NCI-H524 treated with DMSO at 0.1 percent for 48 hours (cell line): Measurements from ENCODE around the gene GULP1.
A peak's percentile ranks its signal among the peaks of the same experiment; 100 is the strongest.

Source experiments
- DNase-seq: peaks from one replicate; lab custom pipeline; 2025; lab: John Stamatoyannopoulos, UW

Gene GULP1

DNA sequence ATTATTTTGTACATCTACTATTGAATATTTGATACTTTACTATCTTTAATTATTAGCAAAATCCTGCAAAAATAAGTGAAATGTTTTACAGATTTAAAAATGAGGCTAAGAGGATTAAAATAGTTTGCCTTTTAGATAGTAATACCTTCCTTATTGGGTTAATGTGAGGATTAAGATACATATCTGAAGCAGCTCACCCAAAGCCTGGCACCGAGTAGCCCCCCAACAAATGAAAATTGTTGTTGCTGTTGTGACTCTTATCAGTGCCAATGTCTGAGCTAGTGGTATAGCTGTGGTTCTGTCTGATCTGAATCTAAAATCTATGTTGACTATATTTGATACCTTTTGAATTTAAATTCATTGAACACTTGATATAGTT is 34.6 kb downstream of the GULP1 start:
- DNase-seq = no peak

DNA sequence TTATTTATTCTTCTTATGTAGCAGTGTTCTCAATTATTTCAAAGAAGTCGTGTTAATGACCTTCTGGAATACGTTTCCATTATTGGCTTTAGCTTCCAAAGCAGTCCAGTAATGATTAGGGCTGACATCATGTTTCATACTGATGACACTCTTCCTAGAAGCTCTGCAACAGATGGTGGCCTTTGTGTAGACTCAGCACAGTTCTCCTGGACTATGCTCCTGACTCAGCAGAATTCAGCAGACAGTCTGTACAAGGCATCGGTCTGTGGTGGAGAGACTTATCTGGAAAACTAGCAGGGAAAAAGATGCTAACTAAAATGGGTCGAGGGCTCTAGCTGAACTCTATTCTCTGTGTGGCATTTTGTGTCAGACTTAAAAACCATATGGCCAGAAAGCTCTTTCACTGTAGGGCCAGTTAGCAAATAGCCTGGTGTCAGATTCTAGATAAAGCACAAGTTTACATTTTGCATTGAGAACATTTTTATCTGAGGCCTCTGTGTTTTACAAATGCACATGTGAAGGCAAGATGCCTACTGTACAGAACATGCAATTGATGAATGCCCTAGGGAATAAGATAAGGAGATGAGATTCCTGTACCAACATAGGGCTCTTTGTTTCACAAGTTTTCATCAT is 35.1 kb downstream of the GULP1 start:
- peak; percentile 63 for DNase-seq

DNA sequence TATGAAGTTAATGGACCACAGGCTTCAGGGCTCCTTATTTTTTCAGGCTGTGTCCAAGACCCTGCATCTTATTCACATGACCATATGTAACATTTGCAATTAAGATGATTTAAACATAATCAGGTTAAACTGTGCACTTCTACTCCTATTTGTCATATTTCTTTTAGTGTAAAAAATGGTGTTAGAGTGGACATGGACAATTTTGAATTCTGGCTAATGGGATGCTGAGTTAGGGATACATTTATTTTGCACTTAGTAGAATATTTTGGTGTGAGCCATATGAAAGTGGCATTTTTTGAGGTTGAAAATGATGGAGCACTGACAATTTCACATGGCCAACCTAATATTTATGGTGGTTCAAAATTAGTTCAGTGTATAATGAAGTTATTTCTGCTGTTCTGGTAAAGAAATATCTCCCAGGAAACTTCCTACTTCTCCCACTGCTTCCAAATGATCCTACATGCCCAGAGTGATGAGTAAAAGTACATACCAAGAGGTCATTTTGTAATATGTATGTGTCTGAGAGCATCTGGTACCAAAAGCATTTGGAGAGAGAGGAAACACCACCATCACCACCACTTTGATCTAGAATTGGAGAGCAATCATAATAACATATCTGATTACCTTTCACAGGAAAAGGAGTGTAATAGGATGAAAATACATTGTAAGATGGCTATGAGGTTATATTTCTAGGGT is 36.0 kb downstream of the GULP1 start:
- no peak for DNase-seq

DNA sequence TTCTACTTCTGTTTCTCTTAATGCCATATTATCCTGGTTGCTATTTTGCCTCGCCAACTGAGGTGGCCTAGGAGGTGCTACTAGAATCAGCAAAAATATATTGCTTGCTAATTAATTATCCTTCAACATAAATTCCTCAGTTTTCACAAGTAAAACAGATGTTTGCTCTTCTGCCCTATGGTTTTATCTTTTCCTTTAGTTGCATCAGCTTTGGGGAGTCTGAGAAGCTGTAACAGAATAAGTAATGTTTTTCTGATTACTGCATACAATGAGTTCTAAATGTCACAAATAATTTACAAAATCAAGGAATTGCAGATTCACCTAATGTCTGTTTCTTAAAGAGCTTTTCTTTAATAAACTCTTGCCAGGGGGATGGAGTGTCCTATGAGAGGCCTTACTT is 36.7 kb downstream of the GULP1 start:
- DNase-seq = no peak

DNA sequence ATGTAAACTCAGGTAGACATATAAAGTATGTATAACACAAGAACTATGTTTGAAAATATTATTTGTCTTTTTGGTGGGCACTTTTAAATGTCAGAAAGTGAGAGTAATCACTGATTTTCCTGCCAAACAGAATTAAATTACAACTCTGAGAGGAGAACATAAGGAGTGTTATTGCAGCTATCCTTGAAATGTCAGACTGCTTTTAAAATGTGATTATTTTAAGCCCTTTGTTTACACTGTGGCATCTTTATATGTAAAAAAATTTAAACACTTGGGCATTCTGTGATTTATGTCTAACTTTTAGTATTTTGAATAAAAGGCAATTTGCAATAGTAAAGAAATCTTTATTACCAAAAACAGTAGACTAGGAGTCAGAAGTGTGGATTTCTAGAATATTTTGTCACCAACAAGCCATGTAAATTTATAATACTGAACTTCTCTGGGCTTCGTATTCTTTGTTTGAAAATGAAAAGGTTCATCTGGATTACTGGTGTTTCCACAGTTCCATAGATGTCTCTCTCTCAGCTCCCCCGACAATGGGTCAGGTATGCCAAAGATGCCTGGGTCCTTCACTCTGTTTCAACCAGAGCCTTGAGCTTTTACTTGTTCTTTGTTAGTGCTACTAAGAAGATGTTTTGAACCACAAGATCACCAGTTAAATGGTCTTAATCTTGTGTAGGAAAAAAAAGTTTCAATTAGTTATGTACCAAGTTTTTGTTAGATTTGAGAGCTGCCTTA is 38.8 kb downstream of the GULP1 start:
- no peak for DNase-seq

DNA sequence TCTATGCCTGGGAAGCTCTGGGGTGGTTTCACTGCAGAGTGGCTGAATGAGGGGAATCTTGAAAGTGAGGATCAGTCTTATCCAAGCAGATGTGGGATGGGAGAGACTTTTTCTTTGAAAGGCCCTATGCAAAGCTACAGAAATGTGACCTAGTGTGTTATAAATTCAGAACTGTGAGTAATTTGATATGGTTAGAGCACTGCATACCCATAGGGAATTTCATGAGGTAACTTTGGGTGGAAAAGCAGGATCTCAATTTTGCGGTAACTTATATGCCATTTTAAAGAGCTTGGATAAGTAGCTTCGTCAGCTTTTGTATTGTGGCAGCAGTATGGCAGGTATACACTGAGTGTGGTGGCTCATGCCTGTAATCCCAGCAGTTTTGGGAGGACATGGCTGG is 40.9 kb downstream of the GULP1 start:
- no peak for DNase-seq

DNA sequence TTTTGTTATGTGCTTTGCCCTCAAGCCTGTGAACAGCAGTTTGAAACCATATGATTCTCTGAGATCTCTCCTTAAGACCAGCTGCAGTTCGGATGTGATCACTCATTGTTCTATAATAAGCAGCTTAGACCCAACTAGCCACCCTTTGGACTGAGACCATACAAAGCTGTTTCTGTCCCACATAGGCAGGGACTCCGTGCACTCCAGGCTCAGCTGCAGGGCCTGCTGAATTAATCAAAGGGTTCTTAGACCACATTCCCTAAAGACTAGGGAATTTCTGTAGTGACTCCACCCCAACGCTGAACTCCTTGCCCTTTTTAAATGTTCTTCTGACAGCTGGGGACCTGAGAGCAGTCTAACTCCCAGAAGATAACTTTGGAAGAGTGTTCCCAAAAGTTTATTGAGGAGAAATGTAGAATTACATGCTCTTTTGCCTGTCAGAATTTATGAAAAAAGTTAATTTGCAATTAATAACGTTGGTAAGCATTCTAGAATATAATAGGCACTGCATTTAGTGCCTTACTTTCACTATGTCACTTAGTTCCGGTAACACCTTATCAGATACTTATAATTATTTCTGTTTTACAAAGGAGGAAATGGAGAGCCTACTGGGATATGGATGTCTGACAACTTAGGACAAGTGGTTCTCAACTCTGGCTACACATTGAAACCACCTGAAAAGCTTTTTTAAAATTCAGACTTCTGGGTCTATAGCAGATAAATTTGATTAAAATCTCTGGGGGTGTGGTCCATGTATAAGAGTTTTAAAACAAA is 42.3 kb downstream of the GULP1 start:
- DNase-seq = no peak

DNA sequence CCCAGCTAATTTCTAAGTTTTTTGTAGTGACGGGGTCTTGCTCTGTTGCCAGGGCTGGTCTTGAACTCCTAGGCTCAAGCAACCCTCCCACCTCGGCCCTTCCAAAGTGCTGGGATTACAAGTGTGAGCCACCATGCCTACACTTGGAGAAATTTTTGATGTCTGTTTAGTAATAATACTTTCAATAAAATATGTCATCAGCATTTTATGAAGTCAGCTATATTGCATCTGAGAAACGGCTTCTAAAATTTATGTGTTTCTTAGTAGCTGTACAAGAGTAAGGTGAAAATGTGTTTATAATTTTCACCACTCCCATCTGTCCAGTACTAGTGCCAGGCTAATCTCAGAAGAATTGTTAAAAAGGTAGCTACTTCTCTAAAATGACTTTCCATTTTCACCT is 46.8 kb downstream of the GULP1 start:
- no peak for DNase-seq

DNA sequence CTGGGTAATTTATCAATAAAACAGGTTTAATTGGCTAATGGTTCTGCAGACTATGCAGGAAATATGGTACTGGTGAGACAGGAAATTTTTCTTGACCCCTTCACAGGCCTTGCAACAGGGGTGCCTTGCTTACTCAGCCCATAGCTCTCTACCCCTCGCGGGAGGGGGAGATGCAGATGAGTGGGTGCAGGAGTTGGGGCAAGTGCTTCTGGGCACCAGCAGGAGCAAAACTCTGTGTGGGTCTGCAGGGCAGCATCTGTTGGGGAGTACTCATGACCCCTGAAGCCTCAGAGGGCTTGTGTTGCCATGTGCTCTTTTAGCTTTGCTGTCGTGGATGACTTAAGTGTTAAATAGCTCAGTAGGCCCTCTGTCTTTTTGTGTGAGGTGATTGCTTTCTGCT is 48.6 kb downstream of the GULP1 start:
- no peak for DNase-seq

DNA sequence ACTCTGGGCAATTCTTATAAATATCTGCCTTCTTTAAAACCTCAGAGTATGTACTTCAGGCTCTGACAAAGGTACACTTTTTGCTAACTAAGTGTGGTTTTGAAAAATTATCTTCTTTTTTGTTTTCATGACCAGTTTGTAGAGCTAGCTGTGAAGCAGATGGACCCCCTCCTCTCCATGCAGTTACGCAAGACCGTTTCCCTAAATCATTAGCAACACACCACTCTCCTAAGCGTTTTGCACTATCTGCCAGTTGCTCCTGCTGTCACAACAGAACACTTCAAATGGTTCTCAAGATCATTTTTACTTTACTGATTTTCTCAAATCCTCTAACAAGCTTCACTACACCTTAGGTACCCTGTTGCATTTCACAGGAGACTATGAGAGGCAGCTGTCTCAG is 53.3 kb downstream of the GULP1 start:
- peak; percentile 89 for DNase-seq

DNA sequence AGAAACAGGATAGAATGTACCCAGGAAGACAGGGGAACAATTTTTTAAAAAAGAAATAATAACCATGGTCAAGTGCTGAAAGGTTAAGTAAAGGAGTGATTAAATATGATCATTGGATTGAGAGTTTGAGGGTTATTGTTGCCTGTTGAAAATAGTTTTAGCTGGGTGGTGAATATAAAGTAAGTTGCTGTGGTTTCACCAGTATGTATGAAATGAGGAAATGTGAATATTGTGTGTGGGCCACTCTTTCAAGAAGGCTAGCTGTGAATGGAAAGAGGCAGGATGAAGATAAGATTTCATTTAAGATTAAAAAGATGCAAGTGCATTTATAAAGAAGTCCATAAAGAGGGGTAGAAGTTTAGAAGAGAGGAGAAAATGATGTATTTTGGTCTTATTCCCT is 53.8 kb downstream of the GULP1 start:
- DNase-seq = no peak

DNA sequence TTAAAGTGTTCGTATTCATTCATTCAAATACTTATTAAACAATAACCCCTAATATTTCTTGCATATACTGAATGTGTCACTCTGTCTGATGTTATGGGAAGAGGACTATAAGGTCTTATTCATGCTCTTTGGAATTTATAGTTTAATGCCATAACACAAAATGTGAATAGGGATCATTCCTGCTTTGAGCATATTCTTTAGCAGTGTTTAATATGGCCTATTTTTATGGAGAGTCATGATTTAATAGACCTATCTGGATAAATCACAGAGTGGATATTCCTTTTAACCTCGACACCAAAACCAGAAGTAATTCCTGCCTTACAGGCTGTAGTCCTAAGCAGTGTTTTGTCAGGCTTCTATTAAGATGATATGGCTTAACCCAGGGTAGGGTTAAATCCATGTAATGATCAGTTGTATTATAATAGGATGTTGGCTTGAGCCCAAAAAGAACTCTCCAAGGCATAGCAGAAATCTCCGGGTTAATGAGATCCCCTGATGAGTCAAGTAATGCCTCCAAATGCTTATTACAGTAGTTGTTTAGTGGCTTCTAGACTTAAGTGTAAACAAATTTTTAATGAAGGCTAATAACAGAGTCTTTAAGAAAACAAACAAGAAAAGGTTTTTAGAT is 54.3 kb downstream of the GULP1 start:
- DNase-seq = peak; percentile 51

DNA sequence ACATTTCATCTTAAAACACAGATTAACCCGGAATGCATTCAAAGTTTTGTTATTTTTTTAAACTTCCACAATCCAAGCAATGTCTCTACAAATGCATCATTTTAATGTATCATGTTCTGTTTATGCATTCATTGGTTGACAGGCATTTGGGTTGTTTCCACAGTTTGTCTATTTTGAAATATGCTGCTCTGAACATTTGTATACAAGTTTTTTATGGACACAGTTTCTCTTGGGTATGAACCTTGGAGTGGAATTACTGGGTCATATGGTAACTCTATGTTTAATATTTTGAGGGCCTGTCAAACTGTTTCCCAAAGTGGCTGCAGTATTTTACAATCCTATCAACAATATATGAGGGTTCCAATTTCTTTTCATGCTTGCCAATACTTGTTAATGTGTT is 57.3 kb downstream of the GULP1 start:
- no peak for DNase-seq

DNA sequence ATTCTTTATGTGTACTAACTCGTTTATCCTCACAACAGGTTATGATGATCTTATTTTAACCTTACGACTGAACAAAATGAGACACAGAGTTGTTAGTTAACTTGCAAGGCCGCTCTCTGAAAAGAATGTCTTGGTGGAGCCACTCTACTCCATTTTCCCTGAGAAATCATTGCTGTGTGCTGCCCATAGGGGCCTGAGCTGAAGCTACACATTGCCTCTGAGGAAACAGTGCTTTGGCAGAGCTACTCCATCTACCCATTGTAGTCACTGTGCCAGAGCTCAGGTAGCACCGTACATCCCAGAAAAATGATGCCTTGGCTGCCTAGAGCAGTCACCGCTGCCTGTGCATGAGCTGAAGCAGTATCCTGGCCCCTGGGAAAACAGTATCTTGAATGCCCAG is 61.6 kb downstream of the GULP1 start:
- no peak for DNase-seq

DNA sequence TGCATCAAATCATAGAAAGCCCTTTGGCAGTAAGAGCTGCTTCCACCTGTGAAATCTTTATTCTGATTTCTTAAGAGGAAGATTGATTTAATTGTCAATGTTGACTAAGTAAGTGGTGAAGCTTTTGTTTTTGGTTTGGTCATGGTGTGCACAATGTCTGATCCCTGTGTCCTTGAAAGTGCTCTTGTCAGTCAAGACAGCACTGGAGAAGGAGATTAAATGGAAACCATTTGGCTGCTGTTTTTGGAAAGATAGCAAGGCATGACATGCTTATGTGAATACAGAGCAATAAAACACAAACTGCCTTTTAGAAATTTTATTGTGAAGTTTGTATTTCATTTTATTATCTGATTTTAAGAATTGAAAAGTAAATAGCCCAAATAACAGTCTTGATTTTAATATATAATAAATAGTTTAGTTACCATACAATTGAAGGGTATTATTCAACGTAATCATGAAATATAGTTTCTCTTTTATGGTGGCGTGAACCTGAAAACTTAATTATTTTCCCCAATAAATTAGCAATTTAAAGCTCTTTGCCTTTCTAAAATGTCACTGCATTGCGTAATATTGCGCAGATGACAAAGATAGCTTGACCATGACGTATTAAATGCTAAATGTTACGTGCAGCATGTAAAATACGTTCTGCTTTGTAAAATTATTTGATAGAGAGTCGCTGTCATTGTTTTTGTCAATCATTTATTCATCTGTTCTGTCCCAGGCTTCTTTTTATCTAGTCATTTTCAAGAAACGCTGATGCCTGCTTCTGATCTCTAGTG is 69.0 kb downstream of the GULP1 start:
- DNase-seq = no peak

DNA sequence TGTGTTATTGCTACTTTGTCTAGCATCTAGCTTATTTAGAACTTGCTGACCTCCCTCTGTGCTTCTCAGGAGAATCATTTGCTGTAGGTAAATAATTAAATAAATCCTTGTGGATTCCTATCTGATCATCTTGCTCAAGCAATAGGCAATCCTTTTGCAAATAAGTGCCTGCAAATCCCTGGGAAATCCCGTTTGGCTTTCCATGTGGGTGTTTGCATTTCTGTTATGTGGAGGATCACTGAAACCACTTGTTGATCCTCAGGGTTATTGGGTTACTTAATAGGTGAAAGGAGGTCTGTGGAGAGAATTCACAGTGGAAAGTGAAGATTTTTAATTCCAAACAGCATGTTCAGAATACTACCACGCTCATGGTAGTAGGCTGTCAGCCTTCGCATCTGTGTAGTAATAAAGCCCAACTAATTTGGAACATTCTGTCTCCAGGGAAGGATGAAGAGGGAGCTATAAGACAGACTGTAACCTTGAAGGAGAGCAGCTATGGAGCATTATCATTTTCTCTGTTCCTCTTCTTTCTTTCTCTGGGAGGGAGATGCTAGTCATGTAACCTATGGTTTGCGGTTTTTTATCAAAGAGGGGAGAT is 72.5 kb downstream of the GULP1 start:
- DNase-seq = no peak

DNA sequence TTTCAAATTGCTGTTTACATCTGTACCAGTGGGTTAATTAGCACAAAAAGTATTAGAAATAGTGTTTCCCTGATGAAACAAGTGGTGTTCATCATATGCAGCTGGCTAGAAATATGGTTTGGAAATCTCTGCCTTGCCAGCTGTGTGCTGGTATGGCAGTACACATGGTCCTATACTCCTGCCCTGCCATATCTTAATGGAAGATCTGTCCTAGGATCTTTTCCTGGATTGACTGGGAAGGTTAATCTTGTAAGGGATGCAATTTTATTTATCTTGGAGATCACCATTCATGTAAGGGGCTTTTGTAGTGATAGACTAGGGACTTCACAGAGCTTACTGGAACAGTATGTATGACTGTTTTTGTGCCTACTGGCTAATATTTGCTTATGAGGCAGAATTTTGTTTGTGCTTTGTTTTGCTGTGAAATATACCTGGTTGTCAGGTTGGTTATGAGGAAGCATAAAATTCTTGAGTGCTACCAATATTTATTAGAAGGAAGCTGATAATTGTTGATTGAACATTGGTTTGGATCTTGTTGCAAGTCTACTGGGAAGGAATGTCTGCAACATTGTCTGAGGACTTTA is 73.5 kb downstream of the GULP1 start:
- no peak for DNase-seq

DNA sequence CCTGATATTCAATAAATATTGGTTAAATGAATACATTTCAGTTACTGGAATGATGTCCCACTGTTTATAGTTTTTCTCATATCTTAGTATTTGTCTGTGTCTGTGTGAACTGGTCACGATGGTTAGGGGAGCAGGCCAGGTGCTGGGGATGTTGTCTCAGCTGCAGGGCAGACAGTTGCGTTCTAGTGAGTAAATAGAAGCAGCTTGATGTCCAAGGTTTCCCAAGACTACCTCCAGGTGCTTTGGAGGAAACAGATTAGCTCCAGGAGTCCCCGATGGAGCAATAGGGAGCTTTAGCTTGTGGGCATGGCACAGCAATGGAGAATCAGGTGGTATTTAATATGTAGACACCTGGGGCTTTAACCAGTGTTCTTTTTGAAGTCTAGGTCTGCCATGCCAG is 75.5 kb downstream of the GULP1 start:
- no peak for DNase-seq

DNA sequence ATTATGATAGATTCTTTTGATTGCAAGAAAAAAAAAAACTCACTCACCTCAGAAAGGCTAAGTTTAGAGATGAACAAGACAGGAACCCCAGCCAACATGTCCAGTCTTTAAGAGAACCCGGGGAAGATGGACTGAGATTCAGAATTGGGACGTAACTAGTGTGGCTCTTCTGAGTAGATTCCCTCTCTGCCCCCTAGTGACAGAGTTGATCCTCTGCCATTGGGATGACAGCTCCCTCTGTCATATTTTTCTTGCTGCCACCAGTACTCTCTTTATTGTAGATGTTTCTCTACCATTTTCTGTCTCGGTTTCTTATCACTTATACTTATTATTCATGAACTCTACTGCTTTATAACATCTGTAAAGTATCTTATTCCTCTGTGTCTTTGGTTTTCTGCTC is 77.7 kb downstream of the GULP1 start:
- no peak for DNase-seq

DNA sequence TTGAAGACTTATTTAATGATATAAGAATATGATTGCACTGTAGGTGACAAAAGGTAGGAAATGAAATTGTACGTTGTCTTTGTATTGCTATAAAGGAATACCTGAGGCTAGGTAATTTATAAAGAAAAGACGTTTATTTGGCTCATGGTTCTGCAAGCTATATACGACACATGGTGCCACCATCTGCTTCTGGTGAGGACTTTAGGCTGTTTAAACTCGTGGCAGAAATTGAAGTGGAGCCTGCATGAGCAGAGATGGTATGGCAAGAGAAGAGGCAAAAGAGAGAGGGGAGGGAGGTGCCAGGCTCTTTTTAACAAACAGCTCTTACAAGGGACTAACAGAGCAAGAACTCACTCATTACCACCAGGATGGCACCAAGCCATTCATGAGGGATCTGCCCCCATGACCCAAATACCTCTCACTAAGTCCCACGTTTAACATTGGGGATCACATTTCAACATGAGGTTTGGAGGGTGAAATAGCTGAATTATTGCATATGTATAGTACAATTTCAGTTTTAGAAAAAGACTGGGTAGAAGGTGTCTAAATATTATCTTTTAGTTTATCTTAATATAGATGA is 86.8 kb downstream of the GULP1 start:
- DNase-seq = peak; percentile 73
